ENCODE results near the gene MIPEP.

MIPEP gene

DNA sequence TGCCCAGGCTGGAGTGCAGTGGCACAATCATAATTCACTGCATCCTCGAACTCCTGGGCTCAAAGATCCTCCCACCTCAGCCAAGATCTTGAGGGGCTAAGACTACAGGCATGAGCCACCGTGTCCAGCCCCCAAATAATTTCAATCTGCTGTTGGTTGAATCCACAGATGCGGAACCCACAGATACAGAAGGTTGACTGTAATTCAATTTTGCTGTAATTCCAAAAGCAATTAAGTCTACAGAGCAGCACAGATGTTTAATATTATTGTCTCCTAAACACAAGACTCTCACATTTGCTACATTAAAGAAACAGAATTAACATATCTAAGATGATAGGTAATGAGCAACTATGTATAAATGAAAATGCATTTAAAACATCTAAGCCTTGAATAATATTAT lies 75.6 kb downstream of the MIPEP start:
- Histone ChIP-seq H3K9me3 (ENCODE audit: control insufficient read depth, insufficient read depth, low read depth, low read length) (no peaks in the 10 kb centered on the region), H3K27ac (ENCODE audit: extremely low read depth, low read depth, low read length) (no peak overlapping the region), H3K36me3 (ENCODE audit: control insufficient read depth in 2 of 2, insufficient read depth in 1 of 2, low read length in 2 of 2) (no peaks in the 10 kb centered on the region), H3K4me1 (ENCODE audit: control insufficient read depth, insufficient read depth, low read length) (no peaks in the 10 kb centered on the region), H3K4me3 (ENCODE audit: low read depth, low read length) (no peak overlapping the region)
- ChIA-PET POLR2A (no interaction called here), CTCF (no interaction called here)
- TF ChIP-seq, protein P1, sequence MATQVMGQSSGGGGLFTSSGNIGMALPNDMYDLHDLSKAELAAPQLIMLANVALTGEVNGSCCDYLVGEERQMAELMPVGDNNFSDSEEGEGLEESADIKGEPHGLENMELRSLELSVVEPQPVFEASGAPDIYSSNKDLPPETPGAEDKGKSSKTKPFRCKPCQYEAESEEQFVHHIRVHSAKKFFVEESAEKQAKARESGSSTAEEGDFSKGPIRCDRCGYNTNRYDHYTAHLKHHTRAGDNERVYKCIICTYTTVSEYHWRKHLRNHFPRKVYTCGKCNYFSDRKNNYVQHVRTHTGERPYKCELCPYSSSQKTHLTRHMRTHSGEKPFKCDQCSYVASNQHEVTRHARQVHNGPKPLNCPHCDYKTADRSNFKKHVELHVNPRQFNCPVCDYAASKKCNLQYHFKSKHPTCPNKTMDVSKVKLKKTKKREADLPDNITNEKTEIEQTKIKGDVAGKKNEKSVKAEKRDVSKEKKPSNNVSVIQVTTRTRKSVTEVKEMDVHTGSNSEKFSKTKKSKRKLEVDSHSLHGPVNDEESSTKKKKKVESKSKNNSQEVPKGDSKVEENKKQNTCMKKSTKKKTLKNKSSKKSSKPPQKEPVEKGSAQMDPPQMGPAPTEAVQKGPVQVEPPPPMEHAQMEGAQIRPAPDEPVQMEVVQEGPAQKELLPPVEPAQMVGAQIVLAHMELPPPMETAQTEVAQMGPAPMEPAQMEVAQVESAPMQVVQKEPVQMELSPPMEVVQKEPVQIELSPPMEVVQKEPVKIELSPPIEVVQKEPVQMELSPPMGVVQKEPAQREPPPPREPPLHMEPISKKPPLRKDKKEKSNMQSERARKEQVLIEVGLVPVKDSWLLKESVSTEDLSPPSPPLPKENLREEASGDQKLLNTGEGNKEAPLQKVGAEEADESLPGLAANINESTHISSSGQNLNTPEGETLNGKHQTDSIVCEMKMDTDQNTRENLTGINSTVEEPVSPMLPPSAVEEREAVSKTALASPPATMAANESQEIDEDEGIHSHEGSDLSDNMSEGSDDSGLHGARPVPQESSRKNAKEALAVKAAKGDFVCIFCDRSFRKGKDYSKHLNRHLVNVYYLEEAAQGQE (tag by site-specific recombination; IDR thresholded peaks at IDR 0.05): no peak
- TF ChIP-seq ZNF394 (tag by site-specific recombination; IDR thresholded peaks at IDR 0.05; ENCODE audit: borderline replicate concordance) (no peak), ZNF138 (tag by site-specific recombination; IDR thresholded peaks at IDR 0.05; ENCODE audit: borderline replicate concordance) (no peak), ZSCAN16 (tag by site-specific recombination; IDR thresholded peaks at IDR 0.05) (no peak), ZNF133 (tag by site-specific recombination; IDR thresholded peaks at IDR 0.05) (no peak), ZNF24 (tag by site-specific recombination; IDR thresholded peaks at IDR 0.05) (no peak), ZNF223 (tag by site-specific recombination; IDR thresholded peaks at IDR 0.05) (no peak), ZNF157 (tag by site-specific recombination; IDR thresholded peaks at IDR 0.05) (no peak), ZBTB20 (tag by site-specific recombination; IDR thresholded peaks at IDR 0.05) (no peak), ZNF473 (tag by site-specific recombination; IDR thresholded peaks at IDR 0.05) (no peak)
- TF ChIP-seq, protein P2, sequence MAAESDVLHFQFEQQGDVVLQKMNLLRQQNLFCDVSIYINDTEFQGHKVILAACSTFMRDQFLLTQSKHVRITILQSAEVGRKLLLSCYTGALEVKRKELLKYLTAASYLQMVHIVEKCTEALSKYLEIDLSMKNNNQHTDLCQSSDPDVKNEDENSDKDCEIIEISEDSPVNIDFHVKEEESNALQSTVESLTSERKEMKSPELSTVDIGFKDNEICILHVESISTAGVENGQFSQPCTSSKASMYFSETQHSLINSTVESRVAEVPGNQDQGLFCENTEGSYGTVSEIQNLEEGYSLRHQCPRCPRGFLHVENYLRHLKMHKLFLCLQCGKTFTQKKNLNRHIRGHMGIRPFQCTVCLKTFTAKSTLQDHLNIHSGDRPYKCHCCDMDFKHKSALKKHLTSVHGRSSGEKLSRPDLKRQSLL (tag by site-specific recombination; IDR thresholded peaks at IDR 0.05): no peak

- CTCF ChIA-PET: no interaction called here
- TF ChIP-seq, protein P3, sequence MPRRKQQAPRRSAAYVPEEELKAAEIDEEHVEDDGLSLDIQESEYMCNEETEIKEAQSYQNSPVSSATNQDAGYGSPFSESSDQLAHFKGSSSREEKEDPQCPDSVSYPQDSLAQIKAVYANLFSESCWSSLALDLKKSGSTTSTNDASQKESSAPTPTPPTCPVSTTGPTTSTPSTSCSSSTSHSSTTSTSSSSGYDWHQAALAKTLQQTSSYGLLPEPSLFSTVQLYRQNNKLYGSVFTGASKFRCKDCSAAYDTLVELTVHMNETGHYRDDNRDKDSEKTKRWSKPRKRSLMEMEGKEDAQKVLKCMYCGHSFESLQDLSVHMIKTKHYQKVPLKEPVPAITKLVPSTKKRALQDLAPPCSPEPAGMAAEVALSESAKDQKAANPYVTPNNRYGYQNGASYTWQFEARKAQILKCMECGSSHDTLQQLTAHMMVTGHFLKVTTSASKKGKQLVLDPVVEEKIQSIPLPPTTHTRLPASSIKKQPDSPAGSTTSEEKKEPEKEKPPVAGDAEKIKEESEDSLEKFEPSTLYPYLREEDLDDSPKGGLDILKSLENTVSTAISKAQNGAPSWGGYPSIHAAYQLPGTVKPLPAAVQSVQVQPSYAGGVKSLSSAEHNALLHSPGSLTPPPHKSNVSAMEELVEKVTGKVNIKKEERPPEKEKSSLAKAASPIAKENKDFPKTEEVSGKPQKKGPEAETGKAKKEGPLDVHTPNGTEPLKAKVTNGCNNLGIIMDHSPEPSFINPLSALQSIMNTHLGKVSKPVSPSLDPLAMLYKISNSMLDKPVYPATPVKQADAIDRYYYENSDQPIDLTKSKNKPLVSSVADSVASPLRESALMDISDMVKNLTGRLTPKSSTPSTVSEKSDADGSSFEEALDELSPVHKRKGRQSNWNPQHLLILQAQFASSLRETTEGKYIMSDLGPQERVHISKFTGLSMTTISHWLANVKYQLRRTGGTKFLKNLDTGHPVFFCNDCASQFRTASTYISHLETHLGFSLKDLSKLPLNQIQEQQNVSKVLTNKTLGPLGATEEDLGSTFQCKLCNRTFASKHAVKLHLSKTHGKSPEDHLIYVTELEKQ (tag by site-specific recombination; IDR thresholded peaks at IDR 0.05; ENCODE audit: borderline replicate concordance): no peak
- TF ChIP-seq ZNF624 (tag by site-specific recombination; IDR thresholded peaks at IDR 0.05) (no peak), HOXD13 (CRISPR knock-in tag; IDR thresholded peaks at IDR 0.05; ENCODE audit: borderline replicate concordance) (no peak), ZNF324 (tag by site-specific recombination; IDR thresholded peaks at IDR 0.05) (no peak), ZNF202 (tag by site-specific recombination; IDR thresholded peaks at IDR 0.05; ENCODE audit: borderline replicate concordance) (no peak), ZNF701 (tag by site-specific recombination; IDR thresholded peaks at IDR 0.05) (no peak), ZNF510 (tag by site-specific recombination; IDR thresholded peaks at IDR 0.05; ENCODE audit: insufficient replicate concordance) (no peak), ZNF274 (IDR thresholded peaks at IDR 0.05; ENCODE audit: low read length) (no peak), ZNF274 (tag by site-specific recombination; IDR thresholded peaks at IDR 0.05; ENCODE audit: borderline replicate concordance) (no peak), ZNF677 (tag by site-specific recombination; IDR thresholded peaks at IDR 0.05) (no peak)
- TF ChIP-seq, protein P4, sequence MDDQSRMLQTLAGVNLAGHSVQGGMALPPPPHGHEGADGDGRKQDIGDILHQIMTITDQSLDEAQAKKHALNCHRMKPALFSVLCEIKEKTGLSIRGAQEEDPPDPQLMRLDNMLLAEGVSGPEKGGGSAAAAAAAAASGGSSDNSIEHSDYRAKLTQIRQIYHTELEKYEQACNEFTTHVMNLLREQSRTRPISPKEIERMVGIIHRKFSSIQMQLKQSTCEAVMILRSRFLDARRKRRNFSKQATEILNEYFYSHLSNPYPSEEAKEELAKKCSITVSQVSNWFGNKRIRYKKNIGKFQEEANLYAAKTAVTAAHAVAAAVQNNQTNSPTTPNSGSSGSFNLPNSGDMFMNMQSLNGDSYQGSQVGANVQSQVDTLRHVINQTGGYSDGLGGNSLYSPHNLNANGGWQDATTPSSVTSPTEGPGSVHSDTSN (CRISPR knock-in tag; IDR thresholded peaks at IDR 0.05): no peak
- Histone ChIP-seq H3K4me1 (ENCODE audit: control insufficient read depth, insufficient read depth, low read length) (no peaks in the 10 kb centered on the region), H3K4me3 (ENCODE audit: low read depth, low read length) (no peak overlapping the region), H3K36me3 (ENCODE audit: control insufficient read depth in 2 of 2, insufficient read depth in 1 of 2, low read length in 2 of 2) (no peaks in the 10 kb centered on the region), H3K9me3 (ENCODE audit: control insufficient read depth, insufficient read depth, low read depth, low read length) (no peaks in the 10 kb centered on the region), H3K27ac (ENCODE audit: extremely low read depth, low read depth, low read length) (no peak overlapping the region)
- POLR2A ChIA-PET: interaction anchor here (0.9 kb wide), 1 partner anchor 341 kb away, joined by 3 read pairs; no protein-coding TSS in a partner anchor
Measured at GRCh38 chr13:23811366-23812062, 77.7 kb downstream of the MIPEP start.

Measured in HEK293 (cell line).